Measurements from ENCODE around the gene YPEL2. TPM values are rescaled to one million over a fixed set of nuclear protein-coding genes. Genes with fewer than 3 reads are reported as not detected.

Gene YPEL2
- total and polyA plus RNA-seq, 2 donors (not counting 1 experiment from before 2014, with no cell fraction given): 20.7 to 51.8 TPM

DNA sequence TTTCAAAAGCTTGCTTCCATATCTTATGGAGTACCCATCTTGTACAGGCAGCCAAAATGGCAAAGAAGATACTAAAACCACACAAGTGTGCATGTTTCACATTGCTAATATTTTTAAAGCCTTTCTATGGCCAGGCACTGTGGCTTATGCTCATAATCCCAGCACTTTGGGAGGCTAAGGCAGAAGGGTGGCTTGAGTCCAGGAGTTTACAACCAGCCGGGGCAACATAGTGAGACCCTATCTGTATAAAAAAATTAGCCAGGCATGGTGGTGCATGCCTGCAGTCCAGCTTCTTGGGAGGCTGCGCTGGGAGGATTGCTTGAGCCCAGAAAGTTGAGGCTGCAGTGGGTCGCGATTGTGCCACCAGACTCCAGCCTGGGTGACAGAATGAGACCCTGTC lies 71.3 kb downstream of the YPEL2 start:
- no peaks in the 10 kb centered on the region for H3K4me1 Mint-ChIP-seq
- no peak overlapping the region for H3K27ac Mint-ChIP-seq
- H2AFZ ChIP-seq (ENCODE audit: insufficient read depth, low read depth, low read length, poor library complexity, severe bottlenecking): no peak overlapping the region
- H3K79me2 ChIP-seq (ENCODE audit: control insufficient read depth, insufficient read depth, low read length): no peaks in the 10 kb centered on the region
- no peaks in the 10 kb centered on the region for H3K9me3 ChIP-seq (ENCODE audit: control extremely low read depth in 1 of 3, control insufficient read depth in 2 of 3, insufficient read depth in 1 of 3, low read length in 2 of 3)
- H3K36me3 ChIP-seq (replicated peaks in 1 of 2; ENCODE audit: control extremely low read depth in 1 of 2, control insufficient read depth in 1 of 2, extremely low read depth in 1 of 2, insufficient read depth in 2 of 2, low read length in 1 of 2): peaks cover 4 to 25% of the 10 kb centered on the region in 2 experiments
- H3K9me3 Mint-ChIP-seq (ENCODE audit: insufficient read depth): no peaks in the 10 kb centered on the region
- H3K4me2 ChIP-seq (replicated peaks; ENCODE audit: low read depth, low read length, poor library complexity, severe bottlenecking): no peak overlapping the region
- DNase-seq: no peak
- intact Hi-C loops (cut with micrococcal nuclease): no loop called here
- H3K4me3 Mint-ChIP-seq: no peak overlapping the region
- no peaks in the 10 kb centered on the region for H3K4me1 ChIP-seq (ENCODE audit: control insufficient read depth in 2 of 2, insufficient read depth in 2 of 2, low read length in 2 of 2)
- no peak overlapping the region for H3K4me3 ChIP-seq (ENCODE audit: control extremely low read depth in 1 of 5, extremely low read depth in 1 of 5, insufficient read depth in 1 of 5, low read depth in 2 of 5, low read length in 4 of 5)
- no peaks in the 10 kb centered on the region for H4K20me1 ChIP-seq (ENCODE audit: control insufficient read depth, insufficient read depth, low read length, poor library complexity, severe bottlenecking)
- no peak overlapping the region for H3K9ac ChIP-seq (ENCODE audit: low read length)
- no peaks in the 10 kb centered on the region for H3K27me3 ChIP-seq (replicated peaks in 1 of 4; ENCODE audit: control extremely low read depth in 1 of 4, control insufficient read depth in 3 of 4, insufficient read depth in 4 of 4, low read length in 3 of 4)
- no peak for TF ChIP-seq EZH2 (IDR thresholded peaks at IDR 0.05; ENCODE audit: borderline replicate concordance, insufficient read depth, low read depth, low read length, poor library complexity, severe bottlenecking)
- TF ChIP-seq, protein P1, sequence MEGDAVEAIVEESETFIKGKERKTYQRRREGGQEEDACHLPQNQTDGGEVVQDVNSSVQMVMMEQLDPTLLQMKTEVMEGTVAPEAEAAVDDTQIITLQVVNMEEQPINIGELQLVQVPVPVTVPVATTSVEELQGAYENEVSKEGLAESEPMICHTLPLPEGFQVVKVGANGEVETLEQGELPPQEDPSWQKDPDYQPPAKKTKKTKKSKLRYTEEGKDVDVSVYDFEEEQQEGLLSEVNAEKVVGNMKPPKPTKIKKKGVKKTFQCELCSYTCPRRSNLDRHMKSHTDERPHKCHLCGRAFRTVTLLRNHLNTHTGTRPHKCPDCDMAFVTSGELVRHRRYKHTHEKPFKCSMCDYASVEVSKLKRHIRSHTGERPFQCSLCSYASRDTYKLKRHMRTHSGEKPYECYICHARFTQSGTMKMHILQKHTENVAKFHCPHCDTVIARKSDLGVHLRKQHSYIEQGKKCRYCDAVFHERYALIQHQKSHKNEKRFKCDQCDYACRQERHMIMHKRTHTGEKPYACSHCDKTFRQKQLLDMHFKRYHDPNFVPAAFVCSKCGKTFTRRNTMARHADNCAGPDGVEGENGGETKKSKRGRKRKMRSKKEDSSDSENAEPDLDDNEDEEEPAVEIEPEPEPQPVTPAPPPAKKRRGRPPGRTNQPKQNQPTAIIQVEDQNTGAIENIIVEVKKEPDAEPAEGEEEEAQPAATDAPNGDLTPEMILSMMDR (IDR thresholded peaks at IDR 0.05): no peak
- CTCF ChIA-PET: interaction anchor here (1.0 to 2.3 kb wide), 2 partner anchors 35 to 73 kb away, joined by 3 to 9 read pairs; no protein-coding TSS in a partner anchor
- POLR2A ChIA-PET: no interaction called here
- no peak for ATAC-seq (ENCODE audit: low read depth)
- H3K27ac ChIP-seq (ENCODE audit: low read length in 2 of 2): no peak overlapping the region
- 89% methylated on average over 4 of the region's 4 CpGs for WGBS (ENCODE audit: insufficient coverage)
- no peaks in the 10 kb centered on the region for H3K27me3 Mint-ChIP-seq

DNA sequence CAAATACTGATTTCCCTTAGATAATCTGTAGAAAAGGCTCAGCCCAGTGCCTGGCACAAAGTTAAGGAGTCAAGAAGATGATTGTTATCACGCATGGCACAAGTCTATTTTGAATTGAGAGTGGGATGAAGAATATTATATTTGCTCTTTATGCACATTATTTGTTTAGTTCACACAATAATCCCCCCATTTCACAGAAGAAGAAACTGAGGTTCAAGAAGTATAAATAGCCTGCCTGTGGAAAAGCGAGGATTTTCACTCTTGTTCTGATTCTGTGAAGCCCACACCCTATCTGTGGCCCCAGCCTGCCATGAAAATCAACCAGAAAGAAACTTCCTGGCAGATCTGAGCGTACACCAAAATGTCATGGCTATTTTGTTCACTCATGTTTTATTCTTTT lies 73.0 kb downstream of the YPEL2 start:
- no peaks in the 10 kb centered on the region for H3K79me2 ChIP-seq (ENCODE audit: control insufficient read depth, insufficient read depth, low read length)
- peaks cover 0 to 1% (median 0%) of the 10 kb centered on the region in 3 donors for H3K9me3 ChIP-seq (ENCODE audit: control extremely low read depth in 1 of 3, control insufficient read depth in 2 of 3, insufficient read depth in 1 of 3, low read length in 2 of 3)
- DNase-seq (no peak), ATAC-seq (ENCODE audit: low read depth) (no peak)
- no peak overlapping the region for H3K9ac ChIP-seq (ENCODE audit: low read length)
- no peak overlapping the region for H2AFZ ChIP-seq (ENCODE audit: insufficient read depth, low read depth, low read length, poor library complexity, severe bottlenecking)
- no peak overlapping the region for H3K4me2 ChIP-seq (replicated peaks; ENCODE audit: low read depth, low read length, poor library complexity, severe bottlenecking)
- Mint-ChIP-seq H3K4me1 (peaks cover 6% of the 10 kb centered on the region), H3K9me3 (ENCODE audit: insufficient read depth) (no peaks in the 10 kb centered on the region), H3K4me3 (no peak overlapping the region), H3K27me3 (no peaks in the 10 kb centered on the region), H3K27ac (no peak overlapping the region)
- H3K4me1 ChIP-seq (ENCODE audit: control insufficient read depth in 2 of 2, insufficient read depth in 2 of 2, low read length in 2 of 2): peaks cover 3 to 5% of the 10 kb centered on the region in 2 donors
- POLR2A ChIA-PET: interaction anchor here (0.7 kb wide), 1 partner anchor 80 kb away, joined by 4 read pairs; no protein-coding TSS in a partner anchor
- intact Hi-C loops (cut with micrococcal nuclease): no loop called here
- H3K4me3 ChIP-seq (ENCODE audit: control extremely low read depth in 1 of 5, extremely low read depth in 1 of 5, insufficient read depth in 1 of 5, low read depth in 2 of 5, low read length in 4 of 5): no peak overlapping the region
- no peaks in the 10 kb centered on the region for H3K27me3 ChIP-seq (replicated peaks in 1 of 4; ENCODE audit: control extremely low read depth in 1 of 4, control insufficient read depth in 3 of 4, insufficient read depth in 4 of 4, low read length in 3 of 4)
- no peak overlapping the region for H3K27ac ChIP-seq (ENCODE audit: low read length in 2 of 2)
- 67% methylated on average over 1 of the region's 3 CpGs for WGBS (ENCODE audit: insufficient coverage)
- H4K20me1 ChIP-seq (ENCODE audit: control insufficient read depth, insufficient read depth, low read length, poor library complexity, severe bottlenecking): no peaks in the 10 kb centered on the region
- TF ChIP-seq EZH2 (IDR thresholded peaks at IDR 0.05; ENCODE audit: borderline replicate concordance, insufficient read depth, low read depth, low read length, poor library complexity, severe bottlenecking): no peak
- TF ChIP-seq, protein P1 (IDR thresholded peaks at IDR 0.05): no peak
- H3K36me3 ChIP-seq (replicated peaks in 1 of 2; ENCODE audit: control extremely low read depth in 1 of 2, control insufficient read depth in 1 of 2, extremely low read depth in 1 of 2, insufficient read depth in 2 of 2, low read length in 1 of 2): peaks cover 3 to 13% of the 10 kb centered on the region in 2 experiments
- CTCF ChIA-PET: interaction anchor here (1.1 to 2.2 kb wide), 5 partner anchors 20 to 75 kb away, joined by 3 to 14 read pairs (median 3); no protein-coding TSS in a partner anchor

Measured in B cell (primary cell).